H1 (cell line): ENCODE results near the gene AQP6. TPM values are rescaled to one million over a fixed set of nuclear protein-coding genes. Genes with fewer than 3 reads are reported as not detected.

Source experiments
- POLR2A ChIP-seq, 2 experiments: IDR thresholded peaks; 1 replicate in 1 of 2; 2 replicates in 1 of 2; pipeline ENCODE4 v1.6.1; 2011; ENCODE audit warnings: low read depth in 2 of 2, low read length in 2 of 2, mild to moderate bottlenecking in 2 of 2; ENCODE audit errors: control extremely low read depth in 1 of 2
- RNF2 ChIP-seq: fragments of 200-900, 300-1000 bp; sonication (generic); IDR thresholded peaks from 2 replicates; pipeline ENCODE4 v1.7.1; 2016; ENCODE audit warnings: borderline replicate concordance, low read depth, mild to moderate bottlenecking, antibody characterized with exemption, low read length; ENCODE audit not compliant: poor library complexity, severe bottlenecking; ENCODE audit errors: missing control alignments
- polyA plus RNA-seq, 7 experiments: library from polyadenylated mRNA; depleted of rRNA in 3 of 7; stranded (reverse) in 5 of 7; unstranded in 2 of 7; fragments of >200 nt in 5 of 7; fragments of 200-250 nt in 2 of 7; gene quantifications; 1 replicate in 5 of 7; 2 replicates in 1 of 7; 4 replicates in 1 of 7; pipeline versions ENCODE4 v1.2.1 to v1.2.3, GENCODE V29; 2011 to 2013; ENCODE audit warnings: missing spikeins in 2 of 7, mixed read lengths in 2 of 7
- total RNA-seq: library from RNA; stranded (reverse); fragmentation: NEBNext Ultra II Directional; extraction: Animal tissue kit (Norgen Biotek cat#: 25700); gene quantifications from 2 replicates; pipeline ENCODE4 v1.2.1, GENCODE V29; 2021

Gene AQP6
- total and polyA plus RNA-seq, 2 of the 8 experiments (the other 6 are each of a cell fraction or from before 2014, with no cell fraction given) = 0.03 to 0.17 TPM

DNA sequence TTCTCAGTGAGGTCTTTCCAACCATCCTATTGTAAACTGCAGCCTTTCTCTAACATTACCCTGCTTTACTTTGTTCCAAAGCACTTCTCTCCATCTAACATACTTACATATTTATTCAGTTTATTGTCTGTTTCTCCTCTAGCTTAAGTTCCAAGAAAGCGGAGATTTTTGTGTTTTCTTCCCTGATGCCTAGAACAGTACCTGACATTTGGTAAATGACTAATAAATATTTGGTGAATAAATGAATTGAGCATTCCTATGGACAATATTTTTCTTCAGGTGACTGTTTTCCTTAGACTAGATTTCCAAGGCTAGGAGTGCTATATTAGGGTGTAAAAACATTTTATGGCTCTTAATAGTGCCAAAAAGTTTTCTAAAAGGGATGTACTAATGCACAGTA is 50.2 kb downstream of the AQP6 start (continued):
- TF ChIP-seq RNF2 (no peak), POLR2A (IDR thresholded peaks at IDR 0.05; ENCODE audit: control extremely low read depth in 1 of 2, low read depth in 2 of 2, low read length in 2 of 2) (no peak)
